NB4 (cell line): ENCODE measurements around the gene P2RX2.

ENCODE experiments used
- MYC ChIP-seq: IDR thresholded peaks from 2 replicates; pipeline ENCODE4 v1.6.1; 2011; ENCODE audit warnings: low read depth, low read length
- POLR2A ChIP-seq: IDR thresholded peaks from 2 replicates; pipeline ENCODE4 v1.6.1; 2011; ENCODE audit warnings: mild to moderate bottlenecking; ENCODE audit not compliant: insufficient read length; ENCODE audit errors: extremely low read depth
- TF ChIP-seq, protein P1 (sequence below): IDR thresholded peaks from one replicate; pipeline ENCODE4 v1.5.1; 2012; ENCODE audit warnings: low read depth, low read length

- TF ChIP-seq, protein P1, sequence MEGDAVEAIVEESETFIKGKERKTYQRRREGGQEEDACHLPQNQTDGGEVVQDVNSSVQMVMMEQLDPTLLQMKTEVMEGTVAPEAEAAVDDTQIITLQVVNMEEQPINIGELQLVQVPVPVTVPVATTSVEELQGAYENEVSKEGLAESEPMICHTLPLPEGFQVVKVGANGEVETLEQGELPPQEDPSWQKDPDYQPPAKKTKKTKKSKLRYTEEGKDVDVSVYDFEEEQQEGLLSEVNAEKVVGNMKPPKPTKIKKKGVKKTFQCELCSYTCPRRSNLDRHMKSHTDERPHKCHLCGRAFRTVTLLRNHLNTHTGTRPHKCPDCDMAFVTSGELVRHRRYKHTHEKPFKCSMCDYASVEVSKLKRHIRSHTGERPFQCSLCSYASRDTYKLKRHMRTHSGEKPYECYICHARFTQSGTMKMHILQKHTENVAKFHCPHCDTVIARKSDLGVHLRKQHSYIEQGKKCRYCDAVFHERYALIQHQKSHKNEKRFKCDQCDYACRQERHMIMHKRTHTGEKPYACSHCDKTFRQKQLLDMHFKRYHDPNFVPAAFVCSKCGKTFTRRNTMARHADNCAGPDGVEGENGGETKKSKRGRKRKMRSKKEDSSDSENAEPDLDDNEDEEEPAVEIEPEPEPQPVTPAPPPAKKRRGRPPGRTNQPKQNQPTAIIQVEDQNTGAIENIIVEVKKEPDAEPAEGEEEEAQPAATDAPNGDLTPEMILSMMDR, result no peak
- TF ChIP-seq POLR2A (no peak), MYC (no peak)
These were observed 47.2 kb downstream of the P2RX2 start for GRCh38 chr12:132665794-132666193.
